K562 (cell line): ENCODE results near the gene TP53BP1.

Source experiments
- ESRRA ChIP-seq: fragments of 450-650 bp; IDR thresholded peaks from 2 replicates; pipeline ENCODE4 v1.6.1; 2014; ENCODE audit warnings: low read depth, mild to moderate bottlenecking, moderate library complexity, borderline replicate concordance
- HDAC1 ChIP-seq, 2 experiments: fragments of 450-650 bp; IDR thresholded peaks; 2 replicates each; pipeline ENCODE4 v1.6.1; 2016 to 2017; ENCODE audit warnings: inconsistent platforms in 1 of 2, mild to moderate bottlenecking in 1 of 2, moderate library complexity in 1 of 2
- RBM15 ChIP-seq: fragments of 200-400 bp; formaldehyde crosslinking; IDR thresholded peaks from 2 replicates; pipeline ENCODE4 v1.6.1; 2018; ENCODE audit warnings: mild to moderate bottlenecking, low read length, moderate library complexity; ENCODE audit not compliant: insufficient read depth
- TF ChIP-seq, protein P1 (sequence below), 2 experiments: IDR thresholded peaks; 2 replicates each; pipeline ENCODE4 v1.6.1; 2012; ENCODE audit warnings: improper control_type of control experiment in 2 of 2, low read depth in 2 of 2, low read length in 2 of 2, borderline replicate concordance in 1 of 2
- TF ChIP-seq, protein P2 (sequence below): fragments of 450-650 bp; formaldehyde crosslinking; IDR thresholded peaks from 2 replicates; pipeline ENCODE4 v1.4.0; 2022; ENCODE audit warnings: missing genetic modification characterization

DNA sequence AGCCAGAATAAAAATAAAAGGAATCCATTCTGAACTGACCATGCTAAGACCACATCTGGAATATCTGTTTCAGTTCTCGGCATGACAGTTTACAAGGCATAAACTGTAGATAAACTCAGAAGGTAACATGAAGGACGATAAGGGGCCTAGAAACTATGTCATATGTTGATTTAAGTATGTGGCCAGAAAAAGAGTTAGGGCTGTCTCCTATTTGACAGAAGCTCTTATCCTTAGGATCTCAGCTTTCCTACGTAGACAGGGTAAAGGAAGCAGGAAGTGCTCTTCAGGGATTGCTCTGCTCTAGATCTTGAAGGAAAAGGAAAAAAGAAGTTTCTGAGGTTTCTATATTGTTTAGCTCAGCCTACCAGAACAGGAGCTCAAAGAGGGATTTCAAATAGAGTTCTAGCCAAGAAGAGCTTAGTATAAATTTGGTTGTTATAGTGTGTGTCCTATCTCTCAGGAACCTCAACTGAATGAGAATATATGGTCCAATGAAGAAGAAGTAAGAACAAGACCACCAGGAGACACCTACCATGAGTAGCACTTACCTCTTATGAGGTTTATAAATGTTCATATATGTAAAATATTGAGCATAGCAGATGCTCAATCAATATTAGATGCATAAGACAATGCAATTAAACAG, 59.2 kb downstream of the TP53BP1 start:
- TF ChIP-seq, protein P1, sequence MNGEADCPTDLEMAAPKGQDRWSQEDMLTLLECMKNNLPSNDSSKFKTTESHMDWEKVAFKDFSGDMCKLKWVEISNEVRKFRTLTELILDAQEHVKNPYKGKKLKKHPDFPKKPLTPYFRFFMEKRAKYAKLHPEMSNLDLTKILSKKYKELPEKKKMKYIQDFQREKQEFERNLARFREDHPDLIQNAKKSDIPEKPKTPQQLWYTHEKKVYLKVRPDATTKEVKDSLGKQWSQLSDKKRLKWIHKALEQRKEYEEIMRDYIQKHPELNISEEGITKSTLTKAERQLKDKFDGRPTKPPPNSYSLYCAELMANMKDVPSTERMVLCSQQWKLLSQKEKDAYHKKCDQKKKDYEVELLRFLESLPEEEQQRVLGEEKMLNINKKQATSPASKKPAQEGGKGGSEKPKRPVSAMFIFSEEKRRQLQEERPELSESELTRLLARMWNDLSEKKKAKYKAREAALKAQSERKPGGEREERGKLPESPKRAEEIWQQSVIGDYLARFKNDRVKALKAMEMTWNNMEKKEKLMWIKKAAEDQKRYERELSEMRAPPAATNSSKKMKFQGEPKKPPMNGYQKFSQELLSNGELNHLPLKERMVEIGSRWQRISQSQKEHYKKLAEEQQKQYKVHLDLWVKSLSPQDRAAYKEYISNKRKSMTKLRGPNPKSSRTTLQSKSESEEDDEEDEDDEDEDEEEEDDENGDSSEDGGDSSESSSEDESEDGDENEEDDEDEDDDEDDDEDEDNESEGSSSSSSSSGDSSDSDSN (IDR thresholded peaks at IDR 0.05; ENCODE audit: borderline replicate concordance in 1 of 2, low read depth in 2 of 2, low read length in 2 of 2), result no peak
- TF ChIP-seq HDAC1 (IDR thresholded peaks at IDR 0.05) (peak in 1 of 2 experiments; percentile 17; a peak in 1 of 4 replicates), RBM15 (no peak), ESRRA (peak; percentile 77)
- TF ChIP-seq, protein P2, sequence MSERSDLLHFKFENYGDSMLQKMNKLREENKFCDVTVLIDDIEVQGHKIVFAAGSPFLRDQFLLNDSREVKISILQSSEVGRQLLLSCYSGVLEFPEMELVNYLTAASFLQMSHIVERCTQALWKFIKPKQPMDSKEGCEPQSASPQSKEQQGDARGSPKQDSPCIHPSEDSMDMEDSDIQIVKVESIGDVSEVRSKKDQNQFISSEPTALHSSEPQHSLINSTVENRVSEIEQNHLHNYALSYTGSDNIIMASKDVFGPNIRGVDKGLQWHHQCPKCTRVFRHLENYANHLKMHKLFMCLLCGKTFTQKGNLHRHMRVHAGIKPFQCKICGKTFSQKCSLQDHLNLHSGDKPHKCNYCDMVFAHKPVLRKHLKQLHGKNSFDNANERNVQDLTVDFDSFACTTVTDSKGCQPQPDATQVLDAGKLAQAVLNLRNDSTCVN, result no peak
